PFSK-1 (cell line): ENCODE data around the gene GAL3ST2.
A peak's percentile ranks its signal among the peaks of the same experiment; 100 is the strongest.

Source experiments
- FOXP2 ChIP-seq: optimal IDR thresholded peaks from 2 replicates; pipeline ENCODE3; 2011; ENCODE audit warnings: borderline replicate concordance, control low read depth, inconsistent platforms; ENCODE audit not compliant: insufficient read depth; ENCODE audit errors: extremely low read length, extremely low read depth
- POLR2AphosphoS5 ChIP-seq: IDR thresholded peaks from 2 replicates; pipeline ENCODE4 v1.6.1; 2012; ENCODE audit warnings: low read depth, mild to moderate bottlenecking, control low read depth, low read length, moderate library complexity
- REST ChIP-seq, 2 experiments: IDR thresholded peaks; 2 replicates each; pipeline versions ENCODE4 v1.6.1 to v1.8.0; 2011 to 2012; ENCODE audit warnings: low read depth in 2 of 2, low read length in 2 of 2, control low read depth in 1 of 2, inconsistent platforms in 1 of 2, mild to moderate bottlenecking in 1 of 2, moderate library complexity in 1 of 2; ENCODE audit not compliant: insufficient read depth in 1 of 2
- SIN3A ChIP-seq: IDR thresholded peaks from 2 replicates; pipeline ENCODE4 v1.6.1; 2012; ENCODE audit warnings: mild to moderate bottlenecking, low read length, moderate library complexity, borderline replicate concordance; ENCODE audit not compliant: insufficient read depth
- TAF1 ChIP-seq: IDR thresholded peaks from 2 replicates; pipeline ENCODE4 v1.6.1; 2012; ENCODE audit warnings: low read length, control low read depth, borderline replicate concordance; ENCODE audit not compliant: insufficient read depth

GAL3ST2 gene

GRCh38 chr2:241817126-241817820, 40.7 kb downstream of the GAL3ST2 start:
- TF ChIP-seq REST (IDR thresholded peaks at IDR 0.05; ENCODE audit: insufficient read depth in 1 of 2, low read depth in 2 of 2, low read length in 2 of 2) (no peak; a peak in 1 of 4 replicates), FOXP2 (peak; percentile 39)

- no peak for TF ChIP-seq TAF1
- no peak for TF ChIP-seq SIN3A
These were observed 41.8 kb downstream of the GAL3ST2 start for GRCh38 chr2:241818229-241818942.

GRCh38 chr2:241818943-241819270, 42.3 kb downstream of the GAL3ST2 start:
- TF ChIP-seq SIN3A (no peak), POLR2AphosphoS5 (no peak), REST (IDR thresholded peaks at IDR 0.05; ENCODE audit: insufficient read depth in 1 of 2, low read depth in 2 of 2, low read length in 2 of 2) (no peak), TAF1 (no peak), FOXP2 (no peak)

- TF ChIP-seq SIN3A = no peak
- TF ChIP-seq TAF1 = no peak
- no peak for TF ChIP-seq FOXP2
- TF ChIP-seq REST (IDR thresholded peaks at IDR 0.05; ENCODE audit: insufficient read depth in 1 of 2, low read depth in 2 of 2, low read length in 2 of 2) = no peak
- TF ChIP-seq POLR2AphosphoS5 = no peak
These were observed 44.2 kb downstream of the GAL3ST2 start for GRCh38 chr2:241820625-241821384.

GRCh38 chr2:241821460-241822263, 45.0 kb downstream of the GAL3ST2 start:
- TF ChIP-seq FOXP2 (peak; percentile 10), REST (IDR thresholded peaks at IDR 0.05; ENCODE audit: insufficient read depth in 1 of 2, low read depth in 2 of 2, low read length in 2 of 2) (no peak)
